ENCODE results near the gene TRPM3.

Gene TRPM3

DNA sequence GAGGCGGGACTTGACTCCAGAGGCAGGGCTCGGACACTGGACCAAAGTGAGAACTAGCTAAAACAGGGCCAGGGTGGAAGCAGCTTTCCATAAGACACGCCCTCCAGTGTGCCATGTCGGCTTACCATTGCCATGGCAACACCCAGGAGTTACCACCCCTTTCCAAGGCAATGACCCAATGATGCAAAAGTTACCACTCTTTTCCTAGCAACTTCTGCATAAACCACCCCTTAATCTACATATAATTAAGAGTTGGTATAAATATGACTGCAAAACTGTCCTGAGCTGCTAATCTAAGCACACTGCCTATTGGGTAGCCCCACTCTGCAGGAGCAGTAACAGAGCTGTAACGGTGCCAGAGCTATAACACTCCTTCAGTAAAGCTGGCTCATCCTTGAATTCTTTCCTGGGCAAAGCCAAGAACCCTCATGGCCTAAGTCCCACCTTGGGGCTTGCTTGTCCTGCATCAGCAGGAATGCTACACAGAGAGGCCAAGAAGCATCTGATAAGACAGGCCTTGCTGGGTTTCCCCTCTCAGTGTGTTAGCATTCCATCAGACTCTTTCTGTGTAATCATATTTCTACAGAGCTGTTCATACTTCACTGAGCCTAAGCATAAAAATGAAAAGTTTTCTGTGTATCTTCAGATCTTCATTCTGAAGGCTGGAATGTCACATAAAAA, 444.2 kb downstream of the TRPM3 start:
- TF ChIP-seq, protein P1, sequence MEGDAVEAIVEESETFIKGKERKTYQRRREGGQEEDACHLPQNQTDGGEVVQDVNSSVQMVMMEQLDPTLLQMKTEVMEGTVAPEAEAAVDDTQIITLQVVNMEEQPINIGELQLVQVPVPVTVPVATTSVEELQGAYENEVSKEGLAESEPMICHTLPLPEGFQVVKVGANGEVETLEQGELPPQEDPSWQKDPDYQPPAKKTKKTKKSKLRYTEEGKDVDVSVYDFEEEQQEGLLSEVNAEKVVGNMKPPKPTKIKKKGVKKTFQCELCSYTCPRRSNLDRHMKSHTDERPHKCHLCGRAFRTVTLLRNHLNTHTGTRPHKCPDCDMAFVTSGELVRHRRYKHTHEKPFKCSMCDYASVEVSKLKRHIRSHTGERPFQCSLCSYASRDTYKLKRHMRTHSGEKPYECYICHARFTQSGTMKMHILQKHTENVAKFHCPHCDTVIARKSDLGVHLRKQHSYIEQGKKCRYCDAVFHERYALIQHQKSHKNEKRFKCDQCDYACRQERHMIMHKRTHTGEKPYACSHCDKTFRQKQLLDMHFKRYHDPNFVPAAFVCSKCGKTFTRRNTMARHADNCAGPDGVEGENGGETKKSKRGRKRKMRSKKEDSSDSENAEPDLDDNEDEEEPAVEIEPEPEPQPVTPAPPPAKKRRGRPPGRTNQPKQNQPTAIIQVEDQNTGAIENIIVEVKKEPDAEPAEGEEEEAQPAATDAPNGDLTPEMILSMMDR (IDR thresholded peaks at IDR 0.05; ENCODE audit: extremely low read depth, missing control alignments): no peak
- no peak for DNase-seq (ENCODE audit: low spot score)

DNA sequence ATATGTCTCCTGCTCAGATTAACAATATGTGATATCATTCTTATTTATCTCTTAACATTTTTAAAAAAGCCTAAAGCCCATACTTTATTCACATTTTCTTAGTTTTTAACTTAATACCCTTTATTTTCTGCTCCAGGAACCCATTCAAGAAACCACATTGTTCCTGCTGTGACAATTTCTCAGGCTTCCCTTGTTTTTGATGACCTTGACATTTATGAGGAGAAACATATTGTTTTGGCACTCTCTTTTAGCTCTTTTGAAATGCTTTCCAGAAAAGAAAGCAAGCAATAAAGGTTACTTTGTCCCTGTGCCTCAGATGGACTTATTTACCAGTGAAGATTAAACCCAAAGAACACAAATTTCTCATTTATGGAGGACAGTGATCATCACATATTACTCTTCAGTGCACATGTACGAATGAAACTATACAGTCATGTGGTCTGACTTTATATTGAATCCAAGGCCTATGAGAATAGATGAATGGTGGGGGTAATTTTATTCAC, 445.5 kb downstream of the TRPM3 start:
- no peak for DNase-seq (ENCODE audit: low spot score)
- TF ChIP-seq, protein P1 (IDR thresholded peaks at IDR 0.05; ENCODE audit: extremely low read depth, missing control alignments): no peak

DNA sequence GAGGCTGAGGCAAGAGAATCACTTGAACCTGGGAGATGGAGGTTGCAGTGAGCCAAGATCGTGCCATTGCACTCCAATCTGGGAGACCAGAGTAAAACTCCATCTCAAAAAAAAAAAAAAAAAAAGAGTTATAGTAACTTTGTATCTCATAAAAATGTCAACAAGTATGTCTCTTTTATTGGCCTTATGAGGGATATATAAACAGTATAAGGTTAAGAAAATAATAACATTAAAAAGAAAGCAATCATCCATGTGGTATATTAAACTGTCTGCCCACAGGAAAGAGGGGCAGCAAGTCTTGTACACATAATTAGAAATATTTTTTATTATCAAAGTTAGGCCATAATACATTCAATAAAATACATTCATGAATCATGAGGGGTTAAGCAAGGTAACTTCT, 447.6 kb downstream of the TRPM3 start:
- TF ChIP-seq, protein P1 (IDR thresholded peaks at IDR 0.05; ENCODE audit: extremely low read depth, missing control alignments): no peak
- DNase-seq (ENCODE audit: low spot score): no peak

DNA sequence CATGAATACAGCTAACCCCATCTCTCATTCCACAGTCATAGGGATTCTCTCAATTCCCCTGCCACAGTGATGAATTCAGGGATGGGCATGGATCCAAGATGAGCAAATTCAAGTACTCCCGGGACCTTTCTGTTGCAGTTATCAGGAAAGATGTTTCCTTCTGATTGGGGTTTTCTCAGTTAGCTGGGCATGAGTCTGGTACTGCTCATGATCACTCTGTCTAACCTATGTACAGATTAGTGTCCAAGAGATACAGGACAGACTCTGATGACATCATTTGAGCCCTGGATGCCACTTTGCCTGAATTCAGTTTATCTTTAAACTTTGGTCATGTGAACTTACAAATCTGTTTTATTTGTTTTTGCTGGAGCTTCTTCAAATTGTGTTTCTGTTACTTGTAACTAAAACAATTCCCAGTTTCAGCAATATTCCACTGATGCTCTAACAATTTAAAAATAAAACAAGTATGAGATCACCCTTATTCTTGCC, 449.2 kb downstream of the TRPM3 start:
- no peak for DNase-seq (ENCODE audit: low spot score)
- TF ChIP-seq, protein P1 (IDR thresholded peaks at IDR 0.05; ENCODE audit: extremely low read depth, missing control alignments): no peak

DNA sequence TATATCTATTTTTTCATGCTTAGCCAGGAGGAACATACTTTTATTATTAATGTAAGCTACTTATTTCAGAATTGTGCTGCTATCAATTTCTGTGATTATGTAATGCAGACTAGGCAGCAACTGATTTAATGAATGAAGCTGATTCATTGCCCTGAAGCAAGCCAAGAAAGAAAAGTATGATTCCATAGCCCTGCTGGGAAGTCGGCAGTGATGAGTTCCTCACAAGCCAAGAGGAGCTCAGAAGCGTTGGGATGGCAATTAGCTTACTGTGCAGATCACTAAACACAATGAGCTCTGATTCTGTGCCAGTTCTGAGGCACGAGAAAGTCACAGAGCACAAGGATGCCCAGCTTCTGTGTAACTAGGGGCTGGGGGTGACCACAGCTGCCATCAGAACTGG, 452.7 kb downstream of the TRPM3 start:
- TF ChIP-seq, protein P1 (IDR thresholded peaks at IDR 0.05; ENCODE audit: extremely low read depth, missing control alignments): no peak
- DNase-seq (ENCODE audit: low spot score): no peak

DNA sequence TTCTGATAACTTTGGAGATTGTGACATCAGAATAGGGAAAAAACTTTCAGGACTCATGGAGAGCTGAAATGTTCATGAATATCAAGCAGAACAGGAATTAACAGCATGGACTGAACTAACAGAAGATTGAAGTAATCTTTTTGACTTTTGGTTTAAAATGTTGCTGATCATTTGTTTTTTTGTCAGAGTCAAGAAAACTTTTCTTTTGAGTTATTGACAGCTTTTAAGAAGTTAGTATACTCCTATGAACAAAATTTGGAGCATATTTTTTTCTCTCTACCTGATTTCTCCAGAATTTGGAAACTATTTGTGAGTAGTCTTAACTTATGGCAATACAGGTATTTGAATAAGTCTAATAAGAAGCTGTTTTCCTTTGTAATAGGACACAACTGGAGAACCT, 462.7 kb downstream of the TRPM3 start:
- TF ChIP-seq, protein P1 (IDR thresholded peaks at IDR 0.05; ENCODE audit: extremely low read depth, missing control alignments): no peak
- no peak for DNase-seq (ENCODE audit: low spot score)

DNA sequence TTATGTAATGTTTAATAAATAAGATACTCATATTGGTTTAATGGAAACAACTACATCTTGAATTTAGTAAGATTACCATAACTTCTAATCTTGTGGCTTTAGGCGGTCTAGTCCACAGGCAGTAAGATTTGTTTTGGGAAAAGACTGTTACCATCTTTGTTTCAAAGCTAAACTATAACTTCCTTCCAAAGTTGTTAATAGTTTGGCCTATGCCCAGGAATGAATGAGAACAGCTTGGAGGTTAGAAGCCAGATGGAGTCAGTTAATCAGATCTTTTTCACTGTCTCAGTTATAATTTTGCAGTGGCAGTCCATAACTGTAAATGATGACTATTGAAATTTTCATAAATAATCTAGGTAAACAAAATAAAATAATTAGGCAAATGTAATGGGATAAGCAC, 465.1 kb downstream of the TRPM3 start:
- TF ChIP-seq, protein P1 (IDR thresholded peaks at IDR 0.05; ENCODE audit: extremely low read depth, missing control alignments): no peak
- DNase-seq (ENCODE audit: low spot score): no peak

All from GM20000 (cell line).